A549 (cell line): ENCODE measurements around the gene PRR18.

Source experiments
- CTCF ChIP-seq: fragments of >200 bp; sonication (Bioruptor Twin); formaldehyde crosslinking; IDR thresholded peaks from 3 replicates; pipeline ENCODE4 v1.5.1; 2016
- POLR2A ChIP-seq: IDR thresholded peaks from 2 replicates; pipeline ENCODE4 v1.6.1; 2012; ENCODE audit warnings: mild to moderate bottlenecking, low read length
- REST ChIP-seq: fragments of 200-600 bp; sonication (generic); IDR thresholded peaks from 2 replicates; pipeline ENCODE4 v1.6.1; 2016; ENCODE audit warnings: antibody characterized with exemption, mild to moderate bottlenecking, moderate library complexity
- RFX5 ChIP-seq: fragments of 450-650 bp; IDR thresholded peaks from 2 replicates; pipeline ENCODE4 v1.7.1; 2014; ENCODE audit warnings: antibody characterized with exemption, mild to moderate bottlenecking, moderate library complexity
- SREBF2 ChIP-seq: fragments of 450-650 bp; IDR thresholded peaks from 2 replicates; pipeline ENCODE4 v1.6.1; 2014; ENCODE audit warnings: mild to moderate bottlenecking, moderate library complexity
- ZSCAN20 ChIP-seq: fragments of 250-450 bp; sonication (Bioruptor Pico); IDR thresholded peaks from 2 replicates; pipeline ENCODE4 v1.8.0; 2022; ENCODE audit warnings: mild to moderate bottlenecking, moderate library complexity

GRCh38 chr6:166341464-166341863 lies 33.3 kb upstream of the PRR18 start:
- TF ChIP-seq SREBF2, result no peak
- TF ChIP-seq CTCF, result no peak
- TF ChIP-seq POLR2A, result no peak
- no peak for TF ChIP-seq REST
- no peak for TF ChIP-seq ZSCAN20
- TF ChIP-seq RFX5, result no peak
